ENCODE measurements around the gene FAM53B.
"Not testable (repeated sequence)": the region's sequence is repeated elsewhere in the genome, so short reads cannot be mapped to it uniquely, and the experiment has no call there.

Gene FAM53B

GRCh38 chr10:124610851-124611250 lies 133.3 kb downstream of the FAM53B start:
- not testable (repeated sequence) for DNase-seq (ENCODE audit: low spot score)

DNA sequence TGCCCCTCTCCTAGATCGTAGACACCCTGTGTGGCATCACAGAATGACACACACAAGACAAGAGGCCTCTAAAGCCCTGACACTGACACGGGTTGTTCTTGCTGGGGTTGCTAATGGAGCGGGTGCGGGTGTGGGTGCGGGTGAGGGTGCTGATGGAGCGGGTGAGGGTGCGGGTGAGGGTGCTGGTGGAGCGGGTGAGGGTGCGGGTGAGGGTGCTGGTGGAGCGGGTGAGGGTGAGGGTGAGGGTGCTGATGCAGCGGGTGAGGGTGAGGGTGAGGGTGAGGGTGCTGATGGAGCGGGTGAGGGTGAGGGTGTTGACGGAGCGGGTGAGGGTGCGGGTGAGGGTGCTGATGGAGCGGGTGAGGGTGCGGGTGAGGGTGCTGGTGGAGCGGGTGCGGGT lies 134.0 kb downstream of the FAM53B start:
- DNase-seq (ENCODE audit: low spot score) = not testable (repeated sequence)

GRCh38 chr10:124609698-124610097 lies 134.5 kb downstream of the FAM53B start:
- no peak for DNase-seq (ENCODE audit: low spot score)

DNA sequence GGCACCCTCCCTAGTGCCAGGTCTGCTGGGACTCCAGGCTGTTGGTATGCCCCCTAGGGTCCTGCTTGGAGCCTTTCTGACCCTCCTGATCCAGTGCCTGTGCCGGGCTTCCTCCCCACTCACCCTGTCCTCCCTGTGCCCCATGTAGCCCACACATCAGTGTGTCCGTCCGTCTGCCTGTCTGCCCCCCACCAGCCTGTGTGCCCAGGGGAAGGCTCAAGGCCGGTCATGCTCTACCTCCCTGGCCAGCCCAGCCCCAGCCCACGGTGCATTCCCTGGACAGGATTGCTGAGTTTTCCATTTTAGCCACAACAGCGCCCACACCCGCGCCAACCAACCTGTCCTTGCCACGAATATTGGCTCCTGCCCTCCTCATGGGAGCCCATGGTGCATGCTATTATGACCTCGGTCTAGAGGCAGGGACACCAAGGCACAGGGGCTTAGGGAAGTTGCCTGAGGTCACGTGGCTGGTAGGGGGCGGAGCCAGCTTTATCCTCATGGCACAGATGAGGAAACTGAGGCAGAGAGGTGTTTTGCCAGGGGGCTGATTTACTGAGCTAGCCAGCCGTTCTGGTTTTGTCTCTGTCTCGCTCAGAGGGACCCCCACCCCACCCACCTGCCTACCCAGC lies 136.0 kb downstream of the FAM53B start:
- no peak for DNase-seq (ENCODE audit: low spot score)

GRCh38 chr10:124607693-124608092 lies 136.5 kb downstream of the FAM53B start:
- DNase-seq (ENCODE audit: low spot score) = no peak

GRCh38 chr10:124606822-124607221 lies 137.4 kb downstream of the FAM53B start:
- DNase-seq (ENCODE audit: low spot score) = no peak

GRCh38 chr10:124605856-124606812 lies 138.0 kb downstream of the FAM53B start:
- DNase-seq (ENCODE audit: low spot score) = no peak

GRCh38 chr10:124605481-124605855 lies 138.7 kb downstream of the FAM53B start:
- no peak for DNase-seq (ENCODE audit: low spot score)

- no peak for DNase-seq (ENCODE audit: low spot score)
Measured at GRCh38 chr10:124605001-124605370, 139.2 kb downstream of the FAM53B start.

GRCh38 chr10:124604214-124605000 lies 139.8 kb downstream of the FAM53B start:
- DNase-seq (ENCODE audit: low spot score) = no peak

DNA sequence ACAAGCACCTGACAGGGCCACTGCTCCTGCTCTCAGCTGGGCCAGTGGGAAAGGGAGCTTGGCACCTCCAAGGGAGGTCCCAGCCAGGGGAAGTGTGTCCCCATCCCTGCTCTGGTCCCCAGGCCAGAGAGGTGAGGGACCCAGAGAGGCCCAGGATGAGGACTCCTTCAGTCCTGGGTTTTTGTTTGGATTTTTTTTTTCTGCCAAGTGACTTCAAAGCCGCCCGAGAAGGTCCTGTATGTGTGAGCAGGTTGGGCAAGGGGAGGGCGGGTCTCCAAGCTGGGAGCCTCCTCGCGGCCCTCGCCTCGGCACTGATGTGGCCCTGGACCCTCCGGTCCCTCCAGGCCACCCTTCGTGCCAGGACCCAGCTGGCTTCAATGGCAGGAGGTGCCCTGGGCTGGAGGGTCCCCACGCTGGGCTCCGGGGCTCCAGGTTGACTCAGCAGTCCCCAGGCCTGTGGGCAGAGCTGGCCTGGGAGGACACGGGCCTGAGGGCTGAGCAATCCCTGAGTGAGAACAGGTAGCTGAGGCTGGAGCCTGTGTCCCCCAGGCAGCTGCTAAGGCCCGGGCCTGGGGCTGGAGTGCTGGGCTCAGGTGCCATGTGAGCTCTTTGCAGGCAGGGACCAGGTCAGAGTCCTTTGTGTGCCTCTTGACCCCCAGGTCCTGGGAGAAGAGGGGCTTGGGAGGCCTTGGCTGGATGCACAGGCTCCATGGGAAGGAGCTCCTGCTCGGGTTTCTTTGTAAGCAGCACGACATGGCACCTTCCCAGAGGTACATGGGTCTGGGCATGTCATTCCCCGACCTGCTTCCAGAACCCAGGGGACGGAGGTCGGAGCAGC lies 140.6 kb downstream of the FAM53B start:
- no peak for DNase-seq (ENCODE audit: low spot score)

DNA sequence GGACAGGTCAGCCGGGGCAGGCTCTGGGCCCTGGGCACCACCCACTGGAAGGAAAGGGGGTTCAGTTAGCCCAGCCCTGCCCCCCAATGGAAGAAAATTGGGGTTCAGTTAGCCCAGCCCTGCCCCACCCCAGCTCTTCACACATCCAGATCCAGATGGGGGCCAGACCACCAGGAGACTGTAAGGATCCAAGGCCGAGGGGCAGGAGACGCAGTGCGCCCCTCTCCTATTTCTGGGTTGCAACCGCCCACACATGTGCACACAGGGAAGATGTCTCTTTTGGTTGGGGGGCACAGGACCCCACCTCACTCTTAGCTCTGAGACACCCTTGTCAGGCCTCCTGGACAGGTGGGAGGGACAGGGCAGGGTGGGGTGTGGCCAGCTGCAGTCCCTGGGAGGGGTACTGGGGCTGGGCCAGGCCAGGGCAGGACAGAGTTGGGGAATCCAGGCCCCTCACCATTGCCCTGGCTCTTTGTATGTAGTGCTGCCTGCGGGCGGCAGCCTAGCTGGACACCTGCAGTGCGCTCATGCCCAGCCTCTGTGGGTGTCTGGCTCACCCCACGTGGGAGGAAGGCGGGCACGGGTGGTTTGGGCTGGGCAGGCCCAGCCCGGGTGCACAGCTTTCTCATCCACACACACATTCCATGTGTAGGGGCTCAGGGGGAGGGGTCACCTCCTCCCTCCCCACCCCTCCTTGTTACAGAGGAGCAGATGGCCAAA lies 141.4 kb downstream of the FAM53B start:
- no peak for DNase-seq (ENCODE audit: low spot score)

DNA sequence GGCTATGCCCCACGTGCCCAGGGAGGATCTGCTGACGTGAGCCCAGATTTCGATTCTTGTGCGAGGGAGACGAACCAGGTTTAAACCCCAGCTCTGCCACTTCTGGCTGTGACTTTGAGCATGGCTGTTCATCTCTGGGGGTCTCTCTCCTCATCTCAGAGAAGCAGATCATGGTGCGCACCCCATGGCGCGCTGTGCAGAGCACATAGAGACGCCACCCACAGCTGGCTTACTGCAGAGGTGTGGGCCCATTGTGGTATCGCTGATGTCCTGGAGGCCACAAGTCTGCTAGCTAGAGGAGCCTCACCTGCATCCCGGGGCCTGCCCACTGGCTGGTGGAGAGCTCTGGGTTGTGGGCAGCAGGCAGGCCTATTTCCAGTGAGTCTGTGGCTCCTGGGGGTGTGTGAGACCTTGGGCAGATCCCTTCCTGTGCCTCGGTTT lies 142.0 kb downstream of the FAM53B start:
- no peak for DNase-seq (ENCODE audit: low spot score)

DNA sequence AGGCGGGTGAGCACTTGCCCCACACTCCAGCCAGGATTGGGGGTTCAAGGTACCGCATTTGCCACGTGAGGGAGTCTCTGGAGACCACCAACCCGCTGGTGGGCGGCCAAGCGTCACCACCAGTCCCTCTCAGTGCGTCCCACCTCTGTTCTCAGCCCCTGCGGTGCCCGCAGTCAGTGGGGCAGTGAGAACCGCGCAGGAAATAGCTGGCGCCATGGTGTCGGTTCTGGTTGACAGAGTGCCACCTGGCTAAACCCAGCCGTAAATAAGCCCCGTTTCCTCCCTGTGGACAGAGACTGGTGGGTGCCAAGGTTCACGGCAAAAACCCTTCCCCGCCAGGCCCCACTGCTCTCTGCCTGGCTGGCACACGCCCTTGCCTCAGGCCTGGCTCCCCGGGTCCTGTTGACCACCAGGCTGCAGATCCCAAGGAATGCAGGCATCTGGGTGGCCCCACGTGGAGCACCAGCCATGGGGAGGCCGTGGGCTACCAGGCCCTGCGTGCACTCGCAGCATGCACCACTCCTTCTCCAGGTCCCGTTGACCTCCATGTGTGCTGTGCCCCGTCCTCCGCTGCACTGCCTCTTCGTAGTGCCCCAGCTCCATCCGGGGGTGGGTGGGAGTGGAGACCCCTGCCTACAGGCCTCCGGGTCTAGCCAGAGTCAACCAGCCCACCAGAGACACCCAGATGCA lies 142.6 kb downstream of the FAM53B start:
- DNase-seq (ENCODE audit: low spot score) = no peak

DNA sequence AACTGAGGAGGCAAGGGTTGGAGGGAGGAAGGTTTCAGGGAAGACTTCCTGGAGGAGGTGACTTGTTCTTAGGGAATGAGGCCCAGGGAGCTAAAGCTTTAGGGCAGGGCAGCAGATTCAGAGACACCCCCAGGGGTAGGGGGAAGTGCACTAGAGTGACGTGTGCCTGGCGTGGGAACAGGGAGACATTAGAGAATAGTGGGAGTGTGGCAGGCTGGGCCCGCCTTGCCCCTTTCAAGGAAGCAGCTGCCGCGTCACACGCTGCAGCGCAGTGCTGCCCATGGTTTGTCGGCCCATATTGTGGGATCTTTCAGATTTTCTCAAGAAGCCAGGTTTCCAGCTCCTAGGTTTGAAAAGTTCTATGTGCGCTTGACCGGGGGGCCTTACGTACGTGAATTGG lies 143.2 kb downstream of the FAM53B start:
- DNase-seq (ENCODE audit: low spot score) = no peak

DNA sequence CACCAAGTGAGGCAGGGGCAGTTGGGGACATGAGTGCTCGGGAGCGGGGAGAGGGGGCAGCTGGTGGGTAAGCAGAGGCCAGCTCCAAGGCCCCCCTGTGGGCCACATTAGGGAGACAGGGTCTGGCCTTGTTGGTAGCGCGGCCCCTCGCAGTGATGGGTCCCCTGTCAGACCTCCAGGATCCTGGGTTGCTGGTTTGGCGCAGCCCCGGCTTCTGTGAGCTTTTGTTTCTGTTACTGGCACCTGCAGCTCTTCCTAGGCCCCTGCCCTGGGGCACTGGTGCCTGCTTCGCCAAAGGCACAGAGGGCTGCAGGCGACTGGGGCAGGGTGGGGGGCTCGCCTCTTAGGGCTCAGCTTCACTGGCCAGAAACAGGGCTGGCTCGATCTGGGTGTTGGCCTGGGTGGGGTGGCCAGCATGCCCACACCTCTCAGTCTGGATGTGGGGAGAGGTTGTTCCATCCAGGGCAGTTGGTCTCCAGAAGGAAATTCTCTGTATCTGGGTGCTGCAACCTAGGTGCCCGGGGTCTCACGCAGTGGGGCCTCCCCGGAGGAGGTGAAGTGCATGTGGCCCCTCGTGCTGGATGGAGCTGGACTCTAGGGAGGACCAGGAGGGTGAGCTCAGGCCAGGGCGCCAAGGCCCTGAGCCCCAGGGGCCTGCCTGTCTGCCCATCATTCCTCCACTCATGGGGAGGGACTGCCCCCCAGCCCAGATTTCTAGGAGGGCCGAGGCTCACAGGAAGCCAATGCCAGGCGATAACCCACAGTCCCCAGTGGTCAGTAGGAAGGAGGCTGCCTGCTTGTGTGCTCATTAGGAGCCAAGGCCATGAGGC lies 143.9 kb downstream of the FAM53B start:
- no peak for DNase-seq (ENCODE audit: low spot score)

- no peak for DNase-seq (ENCODE audit: low spot score)
Measured at GRCh38 chr10:124599588-124600050, 144.6 kb downstream of the FAM53B start.

GRCh38 chr10:124598773-124599587 lies 145.2 kb downstream of the FAM53B start:
- DNase-seq (ENCODE audit: low spot score) = no peak

All from hematopoietic multipotent progenitor cell treated with erythropoietin and hydrocortisone succinate and interleukin-3 and kit ligand, for 15 days (in vitro differentiated cells).